GM10847 (cell line): Measurements from ENCODE around the gene EYS.

ENCODE experiments used
- POLR2A ChIP-seq: IDR thresholded peaks from 2 replicates; pipeline ENCODE4 v1.6.1; 2011; ENCODE audit not compliant: insufficient read length; ENCODE audit errors: extremely low read depth

The EYS gene

DNA sequence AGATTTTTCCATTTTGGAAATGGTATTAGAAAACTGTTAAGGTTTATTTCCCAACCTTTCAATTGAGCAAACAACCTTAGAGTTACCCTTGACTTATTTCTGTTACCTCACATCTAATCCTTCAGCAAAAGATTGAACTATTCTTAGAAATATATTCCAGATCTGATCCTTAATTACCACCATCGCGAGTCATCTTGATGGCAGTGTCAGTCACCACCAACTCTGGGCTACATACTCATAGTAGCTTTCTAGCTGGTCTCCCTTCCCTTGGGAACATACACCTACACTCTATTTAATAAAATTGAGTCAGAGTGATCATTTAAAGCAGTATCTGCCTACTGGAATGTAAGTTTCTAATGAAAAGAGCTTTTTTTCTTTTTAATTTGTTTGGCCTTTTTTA, 308.2 kb downstream of the EYS start:
- TF ChIP-seq POLR2A: no peak

DNA sequence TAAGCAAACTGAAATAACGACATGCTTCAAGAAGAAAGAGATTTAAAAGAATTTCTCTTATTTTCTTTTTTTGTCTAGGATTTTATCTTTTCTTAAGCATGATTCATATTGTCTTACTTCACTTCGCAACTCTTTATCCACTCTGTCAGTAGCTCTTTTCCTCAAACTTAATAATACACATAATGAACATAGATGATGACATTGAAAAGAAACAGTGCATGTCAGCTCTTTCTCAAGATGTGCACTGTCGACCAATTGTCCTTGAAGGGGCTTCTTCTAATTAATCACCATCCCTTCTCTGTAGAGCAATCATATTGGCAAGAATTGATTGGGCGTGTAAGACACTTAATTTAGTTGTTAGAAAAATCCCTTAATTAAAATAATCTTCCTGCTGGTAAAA, 356.5 kb downstream of the EYS start:
- TF ChIP-seq POLR2A: no peak

DNA sequence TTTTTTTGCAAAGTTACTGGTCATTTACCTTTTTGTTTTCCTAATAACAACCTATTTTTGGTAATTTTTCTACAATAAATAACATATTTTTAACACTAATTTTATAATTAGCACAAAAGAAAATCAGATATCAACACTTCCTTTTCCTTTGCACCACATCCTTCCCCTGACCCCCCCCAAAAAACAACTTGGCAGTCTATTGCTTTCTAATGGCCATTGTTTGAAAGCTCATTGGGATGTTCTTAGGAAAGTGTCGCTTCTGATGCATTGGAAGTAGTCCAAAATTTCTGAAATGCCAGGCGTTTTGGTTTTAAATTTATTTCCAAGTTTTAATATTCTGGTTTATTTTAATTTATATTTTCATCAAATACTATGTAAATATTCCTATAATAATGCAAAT, 407.8 kb downstream of the EYS start:
- TF ChIP-seq POLR2A: no peak

DNA sequence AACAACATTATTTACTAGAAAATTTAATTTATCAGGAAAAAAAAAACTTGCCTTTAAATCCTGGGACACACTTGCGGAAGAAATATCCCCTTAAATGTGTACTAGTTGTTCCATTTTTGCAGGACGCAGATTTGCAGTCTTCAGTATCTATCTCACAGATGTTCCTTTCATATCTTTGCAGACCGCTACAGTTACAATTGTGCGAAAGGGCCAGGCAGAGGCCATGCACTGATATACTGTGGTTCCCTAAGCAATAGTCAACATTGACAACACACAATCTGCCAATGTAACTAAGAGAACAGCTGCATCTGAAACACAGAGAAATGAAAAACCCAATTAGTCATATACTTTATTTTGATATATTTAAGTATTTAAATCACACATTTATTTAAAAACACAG, 411.2 kb downstream of the EYS start:
- TF ChIP-seq POLR2A: no peak

DNA sequence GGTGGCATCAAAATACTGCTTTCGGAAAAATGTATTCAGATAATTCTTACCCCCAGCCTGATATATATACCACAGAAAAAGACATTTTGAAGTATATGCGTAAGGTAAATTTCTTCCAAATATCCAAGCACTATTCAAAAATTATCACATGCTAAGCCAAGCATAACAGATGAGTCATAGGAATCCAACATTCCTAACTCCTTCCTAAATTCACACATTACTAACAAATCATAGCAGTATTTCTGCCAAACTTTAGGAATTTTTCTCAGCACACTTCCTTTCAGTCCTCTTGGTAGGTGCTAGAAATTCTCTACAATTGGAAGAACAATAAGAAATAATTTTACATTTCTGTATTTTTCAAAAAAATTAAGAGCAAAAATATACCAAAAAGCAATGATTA, 417.5 kb downstream of the EYS start:
- TF ChIP-seq POLR2A: no peak

DNA sequence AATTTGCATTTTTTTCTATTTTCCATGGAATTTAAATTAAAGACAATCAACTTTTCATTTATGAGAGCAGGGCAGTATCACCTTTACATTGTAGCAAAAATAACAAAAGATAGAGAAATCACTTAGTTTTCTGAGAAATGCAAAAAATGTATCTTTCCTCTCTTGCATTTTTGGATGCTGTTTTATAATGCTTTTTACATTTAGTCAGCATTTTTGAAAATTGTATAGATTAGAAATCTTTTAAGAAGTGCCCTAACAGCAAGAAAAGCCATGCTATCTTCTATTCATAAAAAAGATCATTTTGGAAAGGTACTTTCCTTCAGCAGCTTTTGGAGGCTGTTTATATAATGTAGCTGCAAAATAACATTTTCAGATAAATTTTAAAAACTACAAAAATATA, 421.8 kb downstream of the EYS start:
- no peak for TF ChIP-seq POLR2A

DNA sequence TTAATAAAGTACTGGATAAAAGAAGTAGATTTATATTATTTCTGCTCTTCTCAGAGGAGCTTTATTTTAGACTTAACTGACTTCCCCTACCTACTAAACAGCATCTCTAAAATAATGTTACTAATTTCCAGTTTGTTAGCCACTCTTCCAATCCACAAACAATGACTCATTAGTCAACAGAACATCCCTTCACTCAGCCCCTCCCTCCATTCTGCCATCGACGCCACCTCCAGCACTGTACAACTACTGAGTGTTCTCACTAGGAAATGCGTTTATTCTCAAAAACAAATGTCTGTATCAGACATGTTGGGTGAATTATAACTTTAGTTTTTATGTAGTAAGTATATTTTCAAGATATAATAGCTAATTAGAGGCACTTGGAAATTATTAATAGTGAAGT, 427.0 kb downstream of the EYS start:
- TF ChIP-seq POLR2A: no peak

DNA sequence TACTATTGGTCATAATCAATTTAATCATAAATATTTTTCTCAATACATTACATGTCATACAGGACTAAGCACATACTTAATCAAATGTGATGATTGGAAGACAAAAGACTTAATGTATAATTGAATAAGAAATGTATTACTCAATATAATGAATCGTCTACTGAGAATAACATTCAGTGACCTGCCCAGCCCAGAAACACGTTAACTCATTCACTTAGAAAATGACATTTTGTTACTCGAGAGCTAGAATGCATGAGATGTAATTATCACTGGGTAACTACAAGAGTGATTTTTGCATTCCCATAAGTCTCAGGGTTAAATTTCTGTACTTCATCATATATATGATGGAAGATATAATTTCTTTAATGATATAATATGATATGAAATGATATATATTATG, 444.8 kb downstream of the EYS start:
- TF ChIP-seq POLR2A: no peak

DNA sequence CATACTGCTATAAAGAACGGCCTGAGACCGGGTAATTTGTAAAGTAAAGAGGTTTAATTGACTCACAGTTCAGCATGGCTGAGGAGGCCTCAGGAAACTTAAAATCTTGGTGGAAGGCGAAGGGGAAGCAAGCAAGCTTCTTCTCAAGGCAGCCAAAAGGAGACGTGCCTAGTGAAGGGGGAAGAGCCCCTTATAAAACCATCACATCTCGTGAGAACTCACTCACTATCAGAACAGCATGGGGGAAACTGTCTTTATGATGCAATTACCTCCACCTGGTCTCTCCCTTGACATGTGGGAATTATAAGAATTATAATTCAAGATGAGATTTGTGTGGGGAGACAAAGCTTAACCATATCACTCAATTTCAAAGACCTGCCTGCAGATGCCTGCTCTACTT, 447.0 kb downstream of the EYS start:
- TF ChIP-seq POLR2A: no peak

DNA sequence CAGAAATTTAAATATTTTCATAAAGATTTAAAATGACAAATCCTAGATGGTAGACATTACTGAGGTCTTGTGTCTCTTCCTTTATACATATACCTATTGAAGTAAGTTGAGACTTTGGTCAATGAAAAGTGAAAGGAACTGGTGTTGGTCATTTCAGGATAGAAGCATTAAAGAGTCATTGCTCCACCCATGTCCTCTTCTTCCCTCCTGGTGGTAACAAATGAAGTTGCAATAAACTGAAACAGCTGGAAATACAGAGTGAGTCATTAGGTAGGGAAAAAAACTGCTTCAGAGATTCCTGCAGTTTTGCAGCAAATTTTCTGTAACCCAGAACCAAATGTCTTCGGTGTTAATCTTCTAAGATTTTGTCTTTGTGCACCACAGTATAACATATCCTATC, 448.0 kb downstream of the EYS start:
- no peak for TF ChIP-seq POLR2A

DNA sequence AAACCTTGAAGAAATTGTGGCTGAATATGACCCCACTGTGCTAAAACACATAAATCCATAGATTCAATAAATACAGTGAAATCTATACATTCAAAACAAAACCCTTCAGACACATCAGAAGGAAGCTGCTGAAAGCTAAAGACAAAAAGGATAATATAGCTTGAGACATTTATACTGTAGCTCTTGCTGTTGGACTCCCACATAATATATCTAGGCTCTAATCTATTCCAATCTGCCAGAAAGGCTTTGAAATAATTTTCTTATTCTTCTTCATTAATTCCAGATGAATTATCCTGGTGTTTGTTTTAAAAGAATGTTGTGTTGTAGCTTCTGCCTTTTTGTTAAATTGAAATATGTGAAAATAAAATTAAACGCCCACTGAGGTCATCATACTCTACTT, 454.0 kb downstream of the EYS start:
- TF ChIP-seq POLR2A: no peak

DNA sequence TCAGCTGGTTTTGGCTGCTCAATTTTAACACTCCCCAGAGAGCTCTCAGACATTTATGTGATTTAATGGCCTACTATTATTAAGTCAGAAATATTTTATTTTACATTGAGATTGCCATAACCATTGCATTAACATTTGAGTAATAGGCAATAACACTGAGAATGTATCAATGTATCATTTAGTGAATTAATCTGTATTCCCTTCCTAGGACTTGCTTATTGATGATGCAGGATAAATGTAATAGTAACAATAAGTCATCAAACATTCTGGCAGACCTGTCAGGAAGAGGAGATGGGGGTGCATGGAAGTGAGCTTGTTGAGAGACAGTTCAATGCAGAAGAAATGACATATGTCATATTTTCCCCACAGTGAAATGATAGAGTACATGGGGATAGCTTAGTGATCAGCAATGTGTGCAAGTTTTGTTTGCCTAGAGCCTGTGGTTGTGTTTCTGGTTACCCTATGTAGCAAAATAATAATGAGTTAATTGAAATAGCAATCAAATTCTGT, 458.9 kb downstream of the EYS start:
- no peak for TF ChIP-seq POLR2A

DNA sequence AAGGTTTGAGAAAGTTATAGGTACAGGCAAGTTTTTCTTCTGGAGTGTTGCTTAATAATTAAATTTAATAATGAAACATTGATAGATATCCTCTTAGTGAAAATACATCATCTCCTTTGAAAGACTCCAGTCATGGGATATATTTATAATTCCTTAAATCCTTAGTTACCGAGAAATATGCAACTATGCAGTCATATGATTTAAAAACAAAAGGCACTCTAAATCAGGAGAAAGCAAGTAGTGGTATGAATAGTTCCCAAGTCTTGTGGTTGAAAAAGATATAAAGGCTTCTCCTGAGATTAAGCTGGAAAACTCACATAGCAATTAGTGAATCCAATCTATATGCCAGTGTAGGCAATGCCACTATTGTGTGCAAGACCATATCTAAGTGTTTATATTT, 475.4 kb downstream of the EYS start:
- no peak for TF ChIP-seq POLR2A

DNA sequence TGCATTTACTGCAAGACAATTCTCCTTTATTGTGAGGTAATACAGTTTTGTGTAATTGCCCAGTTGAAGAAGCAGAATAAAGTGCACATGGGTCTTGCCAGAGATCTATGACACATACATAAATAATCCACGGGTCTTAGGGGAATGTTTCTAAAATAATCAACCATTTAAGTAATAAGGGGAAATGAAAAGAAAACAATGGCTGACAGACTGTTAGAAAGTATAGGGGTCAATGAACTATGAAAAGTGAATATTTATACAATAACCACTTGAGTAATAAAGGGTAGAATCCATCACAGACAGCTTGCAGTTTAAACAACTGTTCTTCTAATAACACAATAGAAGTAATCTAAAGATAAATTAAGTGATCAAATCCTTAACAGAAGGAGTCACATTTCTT, 477.2 kb downstream of the EYS start:
- TF ChIP-seq POLR2A: no peak

DNA sequence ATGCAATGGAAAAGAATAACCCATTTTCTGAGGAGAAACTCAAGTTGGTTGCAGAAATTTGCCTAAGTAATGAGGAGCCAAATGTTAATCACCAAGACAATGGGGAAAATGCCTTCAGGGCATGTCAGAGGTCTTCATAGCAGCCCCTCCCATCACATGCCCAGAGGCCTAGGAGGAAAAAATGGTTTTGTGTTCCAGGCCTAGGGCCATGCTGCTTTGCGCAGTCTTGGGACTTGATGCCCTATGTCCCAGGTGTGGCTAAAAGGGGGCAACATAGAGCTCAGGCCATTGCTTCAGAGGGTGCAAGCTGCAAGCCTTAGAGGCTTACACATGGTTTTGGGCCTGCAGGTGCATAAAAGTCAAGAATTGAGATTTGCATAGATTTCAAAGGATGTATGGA, 485.9 kb downstream of the EYS start:
- no peak for TF ChIP-seq POLR2A

DNA sequence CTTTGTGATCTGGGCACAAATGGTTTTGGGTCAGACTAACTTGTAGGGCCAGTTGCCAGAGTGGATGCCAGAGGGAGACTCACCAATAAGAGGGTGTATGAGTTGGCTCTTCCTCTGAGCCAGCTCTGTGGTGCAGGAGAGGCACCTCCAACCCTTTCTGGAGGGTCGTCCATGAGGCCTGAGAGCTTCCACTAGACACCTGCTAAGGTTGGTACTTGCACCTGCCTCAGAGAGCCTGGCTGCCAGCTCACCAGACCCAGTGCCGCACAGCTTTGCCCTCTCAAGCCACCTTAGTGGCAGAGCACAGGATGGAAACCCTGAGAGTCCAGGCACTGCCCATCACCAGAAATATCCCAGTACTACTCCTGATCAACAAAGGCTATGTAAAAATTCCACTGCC, 504.3 kb downstream of the EYS start:
- no peak for TF ChIP-seq POLR2A

DNA sequence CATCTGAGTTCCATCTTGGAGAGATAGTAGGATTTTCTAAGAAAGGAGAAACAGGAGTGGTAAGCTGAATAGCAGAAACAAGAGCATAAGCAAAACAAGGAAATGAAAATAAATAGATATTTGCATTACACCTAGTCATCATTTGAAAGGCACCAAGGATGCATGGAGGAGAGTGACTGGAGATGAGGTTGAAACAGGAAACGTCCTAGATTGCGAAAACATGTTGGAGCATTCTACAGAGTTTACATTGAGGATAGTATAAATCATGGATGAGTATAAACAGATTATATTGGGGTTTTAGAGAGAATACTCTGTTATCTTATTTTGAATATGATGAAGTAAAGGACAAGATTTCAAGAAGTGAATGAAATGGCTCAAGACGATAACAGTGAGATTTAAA, 507.3 kb downstream of the EYS start:
- no peak for TF ChIP-seq POLR2A

DNA sequence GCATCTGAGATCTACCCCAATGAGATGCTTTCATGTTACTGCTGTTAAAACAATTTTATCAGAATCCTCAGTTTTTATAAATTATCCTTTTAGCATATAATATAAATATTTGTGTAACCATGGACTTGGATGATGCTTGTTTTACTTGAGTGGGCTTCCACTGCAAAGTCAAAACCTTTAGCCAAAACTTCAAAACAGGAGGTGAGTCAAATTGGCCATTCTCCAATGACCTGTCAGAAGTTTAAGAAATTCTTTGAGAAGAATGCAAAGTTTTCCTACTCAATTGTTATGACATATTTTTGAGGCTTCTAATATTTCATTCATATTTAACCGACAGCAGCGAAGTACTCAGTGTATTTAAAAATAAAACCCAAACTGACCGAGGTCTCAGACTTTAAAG, 507.9 kb downstream of the EYS start:
- no peak for TF ChIP-seq POLR2A

DNA sequence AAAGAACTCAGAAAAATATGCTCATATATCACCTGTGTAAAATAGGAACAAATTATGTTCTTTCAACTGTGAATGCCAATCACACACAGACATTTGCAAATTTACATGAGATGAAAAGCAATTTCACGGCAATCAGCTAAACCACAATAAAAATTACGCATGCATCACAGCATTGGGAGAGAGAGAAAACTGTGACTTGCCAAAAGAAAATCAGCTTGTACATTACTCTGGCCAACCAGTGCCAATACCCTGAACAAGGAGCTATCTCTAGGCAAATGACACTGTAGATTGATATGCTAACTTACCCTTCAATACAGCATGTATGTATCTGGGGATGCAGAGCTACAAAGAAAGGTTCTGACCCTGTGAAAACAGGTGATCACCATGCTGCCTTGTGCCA, 515.6 kb downstream of the EYS start:
- no peak for TF ChIP-seq POLR2A
